OCI-LY7 (cell line): ENCODE measurements around the gene PSTPIP2. TPM values are rescaled to one million over a fixed set of nuclear protein-coding genes. Genes with fewer than 3 reads are reported as not detected.

Experiments
- BruUV-seq: library from RNA; stranded (reverse); fragments of 400-500 nt; replicated peaks from 2 replicates; lab custom pipeline; 2021; lab: Mats Ljungman, UMichigan
- CTCF ChIA-PET: fragments of 300-600 bp; sonication (Branson Sonifier 250); formaldehyde crosslinking; loops from one replicate; lab custom pipeline; 2022; ENCODE audit warnings: antibody characterized with exemption; ENCODE audit not compliant: unreplicated experiment; lab: Charles Lee
- POLR2A ChIA-PET: fragments of 300-600 bp; sonication (Branson Sonifier 250); formaldehyde crosslinking; loops from one replicate; lab custom pipeline; 2022; ENCODE audit warnings: antibody characterized with exemption; lab: Charles Lee
- DNase-seq: peaks from one replicate; pipeline ENCODE4 v3.0.0-alpha.2; 2015; ENCODE audit warnings: low spot score
- H2AFZ ChIP-seq: fragments of 200-600 bp; sonication (generic), shearing (Covaris generic); 2 replicates; pipeline ENCODE4 v1.6.1; 2014; ENCODE audit warnings: mild to moderate bottlenecking, antibody characterized with exemption, low read length, moderate library complexity
- H3K27ac ChIP-seq: fragments of 200-600 bp; sonication (generic); 2 replicates; pipeline ENCODE4 v1.5.1; 2014; ENCODE audit warnings: mixed run types, low read depth, mild to moderate bottlenecking, moderate library complexity, low read length, inconsistent platforms; ENCODE audit not compliant: poor library complexity, severe bottlenecking
- H3K36me3 ChIP-seq: fragments of 200-600 bp; sonication (generic); 2 replicates; pipeline ENCODE4 v1.6.1; 2014; ENCODE audit warnings: mild to moderate bottlenecking, antibody characterized with exemption, low read length, moderate library complexity, mixed read lengths; ENCODE audit not compliant: insufficient read depth
- H3K4me1 ChIP-seq: fragments of 200-600 bp; sonication (generic); 2 replicates; pipeline ENCODE4 v1.5.1; 2014; ENCODE audit warnings: mild to moderate bottlenecking, low read length; ENCODE audit not compliant: insufficient read depth, poor library complexity, severe bottlenecking
- H3K4me2 ChIP-seq: fragments of 200-600 bp; sonication (generic); 2 replicates; pipeline ENCODE4 v1.6.1; 2014; ENCODE audit warnings: mild to moderate bottlenecking, low read length
- H3K4me3 ChIP-seq: fragments of 200-600 bp; sonication (generic); 2 replicates; pipeline ENCODE4 v1.5.1; 2014; ENCODE audit warnings: mild to moderate bottlenecking, low read depth, low read length; ENCODE audit not compliant: poor library complexity, severe bottlenecking
- H3K79me2 ChIP-seq: fragments of 200-600 bp; sonication (generic); 2 replicates; pipeline ENCODE4 v1.6.1; 2016; ENCODE audit warnings: low read depth, mild to moderate bottlenecking, low read length, moderate library complexity, mixed read lengths; ENCODE audit not compliant: insufficient read depth
- H3K9me2 ChIP-seq: fragments of 200-600 bp; sonication (generic); 2 replicates; pipeline ENCODE4 v1.6.1; 2016; ENCODE audit warnings: mild to moderate bottlenecking, low read length, mixed read lengths; ENCODE audit not compliant: insufficient read depth
- H3K9me3 ChIP-seq: fragments of 200-600 bp; sonication (generic); 2 replicates; pipeline ENCODE4 v1.6.1; 2014; ENCODE audit warnings: mild to moderate bottlenecking, mixed run types, low read length, mixed read lengths
- H4K20me1 ChIP-seq: fragments of 200-600 bp; sonication (generic); 2 replicates; pipeline ENCODE4 v1.6.1; 2014; ENCODE audit warnings: mild to moderate bottlenecking, antibody characterized with exemption, low read length, moderate library complexity, mixed read lengths; ENCODE audit not compliant: insufficient read depth
- CTCF ChIP-seq: fragments of 200-600 bp; sonication (generic); conservative IDR thresholded peaks from 2 replicates; pipeline ENCODE4 v1.5.1; 2014; ENCODE audit warnings: mild to moderate bottlenecking, antibody characterized with exemption, low read length, moderate library complexity, mixed read lengths
- EZH2phosphoT487 ChIP-seq: fragments of 200-600 bp; sonication (generic); IDR thresholded peaks from 2 replicates; pipeline ENCODE4 v1.6.1; 2018; ENCODE audit warnings: low read depth, borderline replicate concordance, mild to moderate bottlenecking, mixed run types, antibody characterized with exemption, low read length, moderate library complexity, mixed read lengths
- intact Hi-C: fragments of 100-400 bp; cut with micrococcal nuclease; formaldehyde crosslinking; loops from one replicate; pipeline ENCODE4 v1.10.0; 2022; ENCODE audit not compliant: unreplicated experiment
- total RNA-seq, 2 experiments: library from RNA; depleted of rRNA in 1 of 2; stranded (reverse); fragments of >200 nt in 1 of 2; shearing (Covaris generic) in 1 of 2; gene quantifications; 2 replicates each; pipeline ENCODE4 v1.2.3, GENCODE V29; 2014 to 2022

The PSTPIP2 gene
- total RNA-seq, 2 experiments from 2014 or later = not detected

DNA sequence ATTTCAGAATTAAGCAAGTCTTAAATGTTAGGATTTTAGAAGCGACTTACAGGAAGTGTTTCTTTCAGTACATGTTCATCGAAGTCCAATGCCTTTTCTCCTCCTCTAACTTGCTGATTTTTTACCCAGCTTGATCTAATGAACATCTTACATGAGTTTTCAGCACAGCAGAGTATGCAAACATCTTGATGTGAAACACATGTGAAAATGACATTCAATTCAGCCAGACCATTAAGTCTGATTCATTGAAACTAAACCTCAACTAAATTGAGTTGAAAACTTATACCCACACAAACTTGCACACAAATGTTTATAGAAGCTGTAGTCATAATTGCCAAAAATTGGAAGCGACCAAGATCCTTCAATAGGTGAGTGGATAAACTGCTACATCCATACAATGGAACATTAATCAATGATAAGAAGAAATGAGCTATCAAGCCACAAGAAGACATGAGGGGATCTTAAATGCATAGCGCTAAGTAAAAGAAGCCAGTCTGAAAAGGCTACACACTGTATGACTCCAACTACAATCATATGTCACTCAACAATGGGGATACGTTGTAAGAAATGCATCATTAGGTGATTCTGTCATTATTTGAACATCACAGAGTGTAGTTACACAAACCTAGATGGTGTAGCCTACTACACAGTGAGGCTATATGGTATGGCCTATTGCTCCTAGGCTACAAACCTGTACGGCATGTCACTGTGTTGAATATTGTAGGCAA is 18.5 kb downstream of the PSTPIP2 start:
- DNase-seq = no peak
- intact Hi-C loops = no loop called here
- no peak overlapping the region for H3K4me2 ChIP-seq
- H3K4me1 ChIP-seq = no peaks in the 10 kb centered on the region
- ChIA-PET POLR2A (no interaction called here), CTCF (no interaction called here)
- TF ChIP-seq CTCF (no peak), EZH2phosphoT487 (no peak)
- no TSS peak for BruUV-seq
- H3K9me3 ChIP-seq = no peaks in the 10 kb centered on the region
- no peak overlapping the region for H2AFZ ChIP-seq
- no peaks in the 10 kb centered on the region for H3K79me2 ChIP-seq
- no peaks in the 10 kb centered on the region for H3K9me2 ChIP-seq
- H3K36me3 ChIP-seq = no peaks in the 10 kb centered on the region
- no peak overlapping the region for H3K4me3 ChIP-seq
- no peak overlapping the region for H3K27ac ChIP-seq
- H4K20me1 ChIP-seq = no peaks in the 10 kb centered on the region

GRCh38 chr18:46051731-46052461 is 20.2 kb downstream of the PSTPIP2 start:
- Histone ChIP-seq H3K36me3 (no peaks in the 10 kb centered on the region), H3K79me2 (no peaks in the 10 kb centered on the region), H4K20me1 (no peaks in the 10 kb centered on the region), H3K9me3 (no peaks in the 10 kb centered on the region), H2AFZ (no peak overlapping the region), H3K4me1 (no peaks in the 10 kb centered on the region), H3K4me2 (no peak overlapping the region), H3K9me2 (no peaks in the 10 kb centered on the region), H3K4me3 (no peak overlapping the region), H3K27ac (no peak overlapping the region)
- POLR2A ChIA-PET = interaction anchor here (0.6 kb wide), 1 partner anchor 664 kb away, joined by 3 read pairs; no protein-coding TSS in a partner anchor
- intact Hi-C loops = no loop called here
- no TSS peak for BruUV-seq
- TF ChIP-seq EZH2phosphoT487 (no peak), CTCF (no peak)
- CTCF ChIA-PET = no interaction called here
- DNase-seq = no peak

DNA sequence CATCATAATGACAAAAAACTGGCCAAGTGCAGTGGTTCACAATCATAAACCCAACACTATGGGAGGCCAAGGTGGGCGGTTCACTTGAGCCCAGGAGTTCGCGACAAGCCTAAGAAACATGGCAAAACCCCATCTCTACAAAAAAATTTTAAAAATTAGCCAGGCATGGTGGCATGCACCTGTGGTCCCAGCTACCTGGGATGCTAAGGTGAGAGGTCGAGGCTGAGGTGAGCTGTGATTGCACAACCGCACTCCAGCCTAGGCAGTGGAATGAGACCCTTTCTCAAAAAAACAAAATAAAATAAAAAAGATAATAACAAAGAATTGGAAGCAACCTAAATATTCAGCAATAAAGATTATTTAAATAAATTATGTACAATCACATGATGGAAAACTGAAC is 21.8 kb downstream of the PSTPIP2 start:
- H3K79me2 ChIP-seq = no peaks in the 10 kb centered on the region
- intact Hi-C loops = no loop called here
- no peaks in the 10 kb centered on the region for H3K9me2 ChIP-seq
- no peak overlapping the region for H3K4me3 ChIP-seq
- H3K4me2 ChIP-seq = no peak overlapping the region
- CTCF ChIA-PET = no interaction called here
- TF ChIP-seq CTCF (no peak), EZH2phosphoT487 (no peak)
- no peak overlapping the region for H3K27ac ChIP-seq
- POLR2A ChIA-PET = no interaction called here
- no peak for DNase-seq
- no peaks in the 10 kb centered on the region for H3K4me1 ChIP-seq
- H4K20me1 ChIP-seq = no peaks in the 10 kb centered on the region
- no peaks in the 10 kb centered on the region for H3K9me3 ChIP-seq
- H3K36me3 ChIP-seq = no peaks in the 10 kb centered on the region
- BruUV-seq = no TSS peak
- no peak overlapping the region for H2AFZ ChIP-seq
